Measurements from ENCODE around the gene KCNJ6.

DNA sequence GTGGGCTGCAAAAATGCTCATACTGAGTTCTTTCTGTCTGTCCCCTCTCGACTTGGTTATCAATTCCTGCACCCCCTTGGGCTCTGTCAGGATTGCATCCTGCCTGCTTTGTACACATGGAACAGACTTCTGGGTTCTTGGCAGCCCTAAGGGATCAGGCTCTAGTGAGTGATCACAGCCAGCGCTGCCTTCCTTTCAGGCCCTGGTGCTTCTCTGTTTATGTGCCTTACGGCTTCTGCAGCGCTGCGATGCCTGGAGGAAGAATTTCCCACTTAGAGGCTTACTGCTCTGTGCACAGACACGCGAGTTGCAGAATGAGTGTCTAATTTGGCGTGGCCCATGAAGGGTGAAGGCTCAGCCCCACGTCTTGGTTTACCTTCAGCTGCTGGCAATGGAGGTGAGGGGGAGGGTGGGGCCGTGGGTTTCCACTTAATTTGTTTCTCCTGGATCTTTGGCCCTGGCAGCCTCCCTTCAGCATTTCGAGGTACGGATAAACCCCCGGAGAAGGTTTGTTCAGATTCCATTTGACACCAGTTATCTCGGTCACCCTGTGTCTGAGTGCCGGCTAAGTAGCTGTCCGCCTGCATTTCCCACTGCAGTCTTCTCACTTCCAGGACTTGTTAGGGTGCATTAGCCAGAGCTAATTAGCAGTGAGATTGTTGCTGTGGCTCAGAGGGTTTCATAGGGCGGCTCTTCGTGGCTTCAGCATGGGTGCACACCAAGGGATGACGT, 322.4 kb downstream of the KCNJ6 start:
- no peak for TF ChIP-seq EZH2phosphoT487 (IDR thresholded peaks at IDR 0.05; ENCODE audit: low read depth, severe bottlenecking, unreplicated experiment)
- TF ChIP-seq, protein P1, sequence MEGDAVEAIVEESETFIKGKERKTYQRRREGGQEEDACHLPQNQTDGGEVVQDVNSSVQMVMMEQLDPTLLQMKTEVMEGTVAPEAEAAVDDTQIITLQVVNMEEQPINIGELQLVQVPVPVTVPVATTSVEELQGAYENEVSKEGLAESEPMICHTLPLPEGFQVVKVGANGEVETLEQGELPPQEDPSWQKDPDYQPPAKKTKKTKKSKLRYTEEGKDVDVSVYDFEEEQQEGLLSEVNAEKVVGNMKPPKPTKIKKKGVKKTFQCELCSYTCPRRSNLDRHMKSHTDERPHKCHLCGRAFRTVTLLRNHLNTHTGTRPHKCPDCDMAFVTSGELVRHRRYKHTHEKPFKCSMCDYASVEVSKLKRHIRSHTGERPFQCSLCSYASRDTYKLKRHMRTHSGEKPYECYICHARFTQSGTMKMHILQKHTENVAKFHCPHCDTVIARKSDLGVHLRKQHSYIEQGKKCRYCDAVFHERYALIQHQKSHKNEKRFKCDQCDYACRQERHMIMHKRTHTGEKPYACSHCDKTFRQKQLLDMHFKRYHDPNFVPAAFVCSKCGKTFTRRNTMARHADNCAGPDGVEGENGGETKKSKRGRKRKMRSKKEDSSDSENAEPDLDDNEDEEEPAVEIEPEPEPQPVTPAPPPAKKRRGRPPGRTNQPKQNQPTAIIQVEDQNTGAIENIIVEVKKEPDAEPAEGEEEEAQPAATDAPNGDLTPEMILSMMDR (IDR thresholded peaks at IDR 0.05; ENCODE audit: poor library complexity), result no peak
- no peak for TF ChIP-seq EZH2 (IDR thresholded peaks at IDR 0.05; ENCODE audit: borderline replicate concordance)

Measured in hepatocyte (in vitro differentiated cells).